Natural killer cell (primary cell): Measurements from ENCODE around the gene CD14. TPM values are rescaled to one million over a fixed set of nuclear protein-coding genes. Genes with fewer than 3 reads are reported as not detected.
A peak's percentile ranks its signal among the peaks of the same experiment; 100 is the strongest.
"Not testable (repeated sequence)": the region's sequence is repeated elsewhere in the genome, so short reads cannot be mapped to it uniquely, and the experiment has no call there.

Experiments used
- ATAC-seq, 3 donors: fragments of 150-1000 bp in 2 of 3; fragments of 200-7000 bp in 1 of 3; cut with Tn5 transposase; 1 replicate in 1 of 3; 2 replicates in 2 of 3; pipeline ENCODE4 v1.10.0; 2021; ENCODE audit warnings: mild to moderate bottlenecking in 2 of 3, moderate library complexity in 2 of 3
- DNase-seq, 2 donors: peaks; one replicate each; pipeline versions ENCODE4 v3.0.0 to v3.0.0-alpha.2; 2013 to 2021; ENCODE audit warnings: mixed read lengths in 1 of 2
- H3K27ac ChIP-seq: one replicate; pipeline ENCODE4 v1.5.1; 2013; ENCODE audit warnings: mild to moderate bottlenecking, low read length
- H3K27me3 ChIP-seq: one replicate; pipeline ENCODE4 v1.6.1; 2013; ENCODE audit warnings: low read length; ENCODE audit not compliant: control insufficient read depth, insufficient read depth
- H3K36me3 ChIP-seq: one replicate; pipeline ENCODE4 v1.6.1; 2013; ENCODE audit warnings: low read length; ENCODE audit not compliant: control insufficient read depth, insufficient read depth
- H3K4me1 ChIP-seq: one replicate; pipeline ENCODE4 v1.6.1; 2013; ENCODE audit warnings: low read length; ENCODE audit not compliant: control insufficient read depth, insufficient read depth
- H3K4me3 ChIP-seq: one replicate; pipeline ENCODE4 v1.5.1; 2013; ENCODE audit warnings: low read length
- H3K9me3 ChIP-seq: one replicate; pipeline ENCODE4 v1.6.1; 2013; ENCODE audit warnings: low read length; ENCODE audit not compliant: control insufficient read depth, insufficient read depth
- H3K27ac Mint-ChIP-seq, 2 donors: one replicate each; pipeline ENCODE4 v1.8.0; 2022; ENCODE audit warnings: mild to moderate bottlenecking in 2 of 2, mixed read lengths in 2 of 2, moderate library complexity in 1 of 2
- H3K27me3 Mint-ChIP-seq, 2 donors: one replicate each; pipeline ENCODE4 v1.8.0; 2022; ENCODE audit warnings: low read depth in 2 of 2, mixed read lengths in 2 of 2
- H3K36me3 Mint-ChIP-seq: one replicate; pipeline ENCODE4 v1.8.0; 2022; ENCODE audit warnings: mixed read lengths
- H3K4me1 Mint-ChIP-seq, 2 donors: one replicate each; pipeline ENCODE4 v1.8.0; 2022; ENCODE audit warnings: mixed read lengths in 2 of 2
- H3K4me3 Mint-ChIP-seq: one replicate; pipeline ENCODE4 v1.8.0; 2022; ENCODE audit warnings: mild to moderate bottlenecking, moderate library complexity, mixed read lengths
- H3K9me3 Mint-ChIP-seq, 2 donors: one replicate each; pipeline ENCODE4 v1.8.0; 2022; ENCODE audit warnings: mixed read lengths in 2 of 2
- WGBS: methylation state at CpG from one replicate; pipeline ENCODE4 v1.1.7; 2013; ENCODE audit warnings: missing lambda C conversion rate; ENCODE audit not compliant: insufficient coverage; 5-methylcytosine and 5-hydroxymethylcytosine counted together
- intact Hi-C: fragments of 100-400 bp; cut with micrococcal nuclease; formaldehyde crosslinking; loops from one replicate; pipeline ENCODE4 v1.14.2; 2022
- total RNA-seq, 4 donors: library from RNA; stranded (reverse); fragments of 120-200 nt in 1 of 4; gene quantifications; one replicate each; pipeline versions ENCODE4 v1.2.3 to v1.2.4, GENCODE V29; 2013 to 2022
- TF ChIP-seq, protein P1 (sequence below): fragments of 200-600 bp; IDR thresholded peaks from one replicate; pipeline ENCODE4 v1.8.0; 2022; ENCODE audit warnings: antibody characterized with exemption

The CD14 gene
- total RNA-seq, 3 donors from 2014 or later (not counting 1 experiment from before 2014, with no cell fraction given): 1.4 to 15.9 (median 7.0) TPM

DNA sequence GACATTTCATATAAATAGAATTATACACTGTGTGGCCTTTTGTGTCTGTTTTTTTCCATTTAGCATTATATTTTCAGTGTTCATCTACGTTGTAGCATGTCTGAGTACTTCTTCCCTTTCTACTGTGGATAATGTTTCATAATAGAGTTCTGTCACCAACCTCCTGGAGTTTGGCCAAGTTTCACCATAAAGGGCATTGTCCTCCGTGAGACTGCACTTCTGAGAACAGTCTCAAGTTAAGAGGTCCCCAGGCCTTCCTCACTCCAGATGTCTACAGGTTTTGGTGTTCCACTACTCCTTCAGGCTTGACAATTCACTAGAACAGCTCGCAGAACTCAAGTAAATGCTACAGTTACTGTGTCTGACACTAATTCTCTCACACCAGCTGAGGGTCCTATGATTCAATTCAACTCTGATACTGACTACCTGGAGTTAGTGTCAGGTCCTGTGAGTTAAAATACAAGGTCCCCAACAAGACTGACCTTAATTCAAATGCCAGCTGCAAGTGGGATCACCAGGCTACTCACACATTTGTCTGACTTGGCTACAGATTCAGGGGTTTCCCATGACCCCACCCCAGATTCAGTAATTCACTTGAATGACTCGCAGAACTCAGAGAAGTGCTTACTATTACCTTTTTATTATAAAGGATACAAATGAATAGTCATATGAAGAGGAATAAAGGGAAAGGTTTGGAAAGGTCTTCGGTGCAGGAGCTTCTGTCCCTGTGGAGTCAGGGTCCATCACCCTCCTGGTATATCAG is 37.3 kb downstream of the CD14 start:
- no peak for DNase-seq
- Mint-ChIP-seq H3K4me1 (no peaks in the 10 kb centered on the region), H3K27me3 (peaks cover 0 to 2% of the 10 kb centered on the region in 2 donors), H3K36me3 (no peaks in the 10 kb centered on the region), H3K27ac (no peak overlapping the region), H3K4me3 (no peak overlapping the region), H3K9me3 (no peaks in the 10 kb centered on the region)
- TF ChIP-seq, protein P1, sequence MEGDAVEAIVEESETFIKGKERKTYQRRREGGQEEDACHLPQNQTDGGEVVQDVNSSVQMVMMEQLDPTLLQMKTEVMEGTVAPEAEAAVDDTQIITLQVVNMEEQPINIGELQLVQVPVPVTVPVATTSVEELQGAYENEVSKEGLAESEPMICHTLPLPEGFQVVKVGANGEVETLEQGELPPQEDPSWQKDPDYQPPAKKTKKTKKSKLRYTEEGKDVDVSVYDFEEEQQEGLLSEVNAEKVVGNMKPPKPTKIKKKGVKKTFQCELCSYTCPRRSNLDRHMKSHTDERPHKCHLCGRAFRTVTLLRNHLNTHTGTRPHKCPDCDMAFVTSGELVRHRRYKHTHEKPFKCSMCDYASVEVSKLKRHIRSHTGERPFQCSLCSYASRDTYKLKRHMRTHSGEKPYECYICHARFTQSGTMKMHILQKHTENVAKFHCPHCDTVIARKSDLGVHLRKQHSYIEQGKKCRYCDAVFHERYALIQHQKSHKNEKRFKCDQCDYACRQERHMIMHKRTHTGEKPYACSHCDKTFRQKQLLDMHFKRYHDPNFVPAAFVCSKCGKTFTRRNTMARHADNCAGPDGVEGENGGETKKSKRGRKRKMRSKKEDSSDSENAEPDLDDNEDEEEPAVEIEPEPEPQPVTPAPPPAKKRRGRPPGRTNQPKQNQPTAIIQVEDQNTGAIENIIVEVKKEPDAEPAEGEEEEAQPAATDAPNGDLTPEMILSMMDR: no peak
- 49% methylated on average over 4 of the region's 5 CpGs for WGBS
- H3K36me3 ChIP-seq: no peaks in the 10 kb centered on the region
- H3K9me3 ChIP-seq: no peaks in the 10 kb centered on the region
- no peaks in the 10 kb centered on the region for H3K27me3 ChIP-seq
- intact Hi-C loops: no loop called here
- H3K4me1 ChIP-seq: peaks cover 7% of the 10 kb centered on the region
- ATAC-seq: peak in 1 of 3 donors; percentile 56
- peak overlapping the region; percentile 2 for H3K27ac ChIP-seq
- H3K4me3 ChIP-seq: no peak overlapping the region

DNA sequence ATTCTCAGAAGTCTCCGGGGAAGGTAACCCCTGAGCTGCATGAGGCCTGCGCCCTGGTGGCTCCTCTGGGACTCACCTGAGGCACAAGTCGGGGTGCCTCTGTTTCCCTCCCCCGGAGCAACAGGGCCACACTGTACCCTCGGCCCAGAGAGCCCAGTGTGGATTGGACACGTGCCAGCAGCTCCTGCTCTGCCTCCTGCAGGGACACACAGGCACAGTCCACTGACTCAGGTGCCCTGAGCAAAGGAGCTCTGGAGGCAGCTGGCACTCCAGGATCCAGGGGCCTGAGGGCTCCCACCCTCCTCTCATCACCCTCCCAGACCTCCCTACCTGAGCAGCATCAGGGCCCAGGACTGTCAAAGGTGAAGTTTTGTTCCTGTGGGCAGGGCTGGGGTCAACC is 38.8 kb downstream of the CD14 start:
- H3K27me3 ChIP-seq: no peaks in the 10 kb centered on the region
- H3K4me3 ChIP-seq: no peak overlapping the region
- H3K36me3 ChIP-seq: no peaks in the 10 kb centered on the region
- 80% methylated on average over 6 of the region's 6 CpGs for WGBS
- H3K4me3 Mint-ChIP-seq: no peak overlapping the region
- H3K27ac Mint-ChIP-seq: no peak overlapping the region
- no peaks in the 10 kb centered on the region for H3K4me1 Mint-ChIP-seq
- peaks cover 7% of the 10 kb centered on the region for H3K4me1 ChIP-seq
- DNase-seq: no peak
- H3K36me3 Mint-ChIP-seq: no peaks in the 10 kb centered on the region
- ATAC-seq: no peak
- no peaks in the 10 kb centered on the region for H3K9me3 ChIP-seq
- no peak overlapping the region for H3K27ac ChIP-seq
- TF ChIP-seq, protein P1: no peak
- intact Hi-C loops: no loop called here
- H3K27me3 Mint-ChIP-seq: peaks cover 0 to 2% of the 10 kb centered on the region in 2 donors
- no peaks in the 10 kb centered on the region for H3K9me3 Mint-ChIP-seq

DNA sequence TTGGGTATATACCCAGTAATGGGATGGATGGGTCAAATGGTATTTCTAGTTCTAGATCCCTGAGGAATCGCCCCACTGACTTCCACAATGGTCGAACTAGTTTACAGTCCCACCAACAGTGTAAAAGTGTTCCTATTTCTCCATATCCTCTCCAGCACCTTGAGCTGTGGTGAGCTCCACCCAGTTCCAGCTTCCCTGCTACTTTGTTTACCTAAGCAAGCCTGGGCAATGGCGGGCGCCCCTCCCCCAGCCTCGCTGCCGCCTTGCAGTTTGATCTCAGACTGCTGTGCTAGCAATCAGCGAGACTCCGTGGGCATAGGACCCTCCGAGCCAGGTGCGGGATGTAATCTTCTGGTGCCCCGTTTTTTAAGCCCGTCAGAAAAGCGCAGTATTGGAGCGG is 39.9 kb downstream of the CD14 start:
- H3K27ac Mint-ChIP-seq, H3K4me3 ChIP-seq, H3K36me3 ChIP-seq, intact Hi-C loops, H3K4me1 Mint-ChIP-seq, DNase-seq, H3K9me3 ChIP-seq, H3K36me3 Mint-ChIP-seq, H3K27ac ChIP-seq, H3K27me3 ChIP-seq, H3K27me3 Mint-ChIP-seq, H3K9me3 Mint-ChIP-seq, H3K4me1 ChIP-seq, ATAC-seq, H3K4me3 Mint-ChIP-seq: not testable (repeated sequence)
- 69% methylated on average over 13 of the region's 14 CpGs for WGBS

DNA sequence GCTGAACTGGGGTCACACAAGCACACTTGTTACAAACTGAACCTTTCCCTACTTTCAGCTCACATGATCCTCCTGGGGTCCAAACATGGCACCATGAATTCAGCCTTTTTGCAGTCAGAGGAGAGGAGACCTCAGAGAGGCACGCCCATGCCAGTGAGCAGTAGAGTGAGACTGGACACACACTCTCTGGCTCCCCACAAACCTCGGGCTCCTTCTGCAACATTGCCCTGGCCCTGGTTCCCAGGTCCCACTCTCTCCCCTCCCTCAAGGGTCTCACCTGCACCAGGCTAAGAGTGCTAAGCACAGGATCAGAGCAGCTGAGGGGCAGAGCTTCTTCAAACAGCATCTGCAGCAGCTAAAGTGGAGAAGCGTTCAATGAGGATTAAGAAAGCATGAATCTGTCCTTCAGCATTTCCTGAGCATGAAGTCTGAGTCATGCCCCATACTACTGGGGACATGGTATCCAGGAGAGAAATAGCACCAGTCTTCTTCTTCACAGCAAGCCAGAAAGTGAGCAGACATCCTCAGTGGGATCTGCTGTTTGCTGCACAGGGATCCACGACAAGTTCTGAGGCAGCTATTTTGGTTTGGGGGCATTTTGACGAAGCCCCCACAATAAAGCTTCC is 41.1 kb downstream of the CD14 start:
- H3K27me3 ChIP-seq: no peaks in the 10 kb centered on the region
- DNase-seq (no peak), ATAC-seq (no peak)
- no peaks in the 10 kb centered on the region for H3K9me3 ChIP-seq
- no peak overlapping the region for H3K4me3 Mint-ChIP-seq
- peaks cover 2 to 4% of the 10 kb centered on the region in 2 donors for H3K27me3 Mint-ChIP-seq
- H3K4me1 Mint-ChIP-seq: no peaks in the 10 kb centered on the region
- intact Hi-C loops: no loop called here
- H3K36me3 Mint-ChIP-seq: no peaks in the 10 kb centered on the region
- H3K4me1 ChIP-seq: peaks cover 7% of the 10 kb centered on the region
- H3K27ac Mint-ChIP-seq: no peak overlapping the region
- H3K9me3 Mint-ChIP-seq: no peaks in the 10 kb centered on the region
- TF ChIP-seq, protein P1: no peak
- H3K36me3 ChIP-seq: no peaks in the 10 kb centered on the region
- H3K4me3 ChIP-seq: no peak overlapping the region
- H3K27ac ChIP-seq: no peak overlapping the region
- 77% methylated on average over 5 of the region's 5 CpGs for WGBS
